T47D (cell line): Measurements from ENCODE around the gene CKAP4.

Source experiments
- DNase-seq, 2 experiments: peaks; one replicate each; pipeline versions ENCODE4 v3.0.0 to v3.0.0-alpha.2; 2011 to 2012; ENCODE audit warnings: low read depth in 1 of 2, low spot score in 1 of 2
- JUND ChIP-seq: IDR thresholded peaks from 2 replicates; pipeline ENCODE4 v1.6.1; 2012; ENCODE audit warnings: low read depth
- in situ Hi-C: cut with HindIII; loops from 2 replicates; pipeline ENCODE4 v1.10.0; 2016; ENCODE audit warnings: low sequenced_read_pairs, low pct_unique_long_range_greater_than_20kb

The CKAP4 gene

DNA sequence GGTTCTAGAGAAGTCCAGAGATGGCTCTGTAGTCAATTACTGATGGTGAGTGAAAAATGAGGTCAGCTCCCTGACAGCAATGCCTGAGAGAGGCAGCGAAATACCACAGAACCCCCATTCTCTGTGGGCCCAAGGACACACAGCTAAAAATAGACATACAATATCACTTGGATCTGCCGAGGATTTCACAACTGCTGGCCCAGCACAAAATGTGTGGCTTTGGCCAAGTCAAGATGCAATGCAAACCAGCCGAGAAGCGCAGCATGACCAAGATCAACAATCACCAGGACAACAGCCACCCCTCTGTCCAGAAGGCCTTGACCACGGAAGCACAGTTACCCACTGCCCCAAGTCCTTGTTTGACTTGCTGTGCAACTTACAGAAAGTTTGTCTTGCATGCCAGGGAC lies 52.2 kb downstream of the CKAP4 start:
- TF ChIP-seq JUND: no peak
- peak in 1 of 2 experiments; percentile 87 for DNase-seq
- in situ Hi-C loops: no loop called here

GRCh38 chr12:106194351-106194750 lies 53.5 kb downstream of the CKAP4 start:
- no peak for TF ChIP-seq JUND
- no peak for DNase-seq
- in situ Hi-C loops: no loop called here

- DNase-seq: no peak
- TF ChIP-seq JUND: no peak
- in situ Hi-C loops: no loop called here
Measured at GRCh38 chr12:106193394-106194215, 54.2 kb downstream of the CKAP4 start.

DNA sequence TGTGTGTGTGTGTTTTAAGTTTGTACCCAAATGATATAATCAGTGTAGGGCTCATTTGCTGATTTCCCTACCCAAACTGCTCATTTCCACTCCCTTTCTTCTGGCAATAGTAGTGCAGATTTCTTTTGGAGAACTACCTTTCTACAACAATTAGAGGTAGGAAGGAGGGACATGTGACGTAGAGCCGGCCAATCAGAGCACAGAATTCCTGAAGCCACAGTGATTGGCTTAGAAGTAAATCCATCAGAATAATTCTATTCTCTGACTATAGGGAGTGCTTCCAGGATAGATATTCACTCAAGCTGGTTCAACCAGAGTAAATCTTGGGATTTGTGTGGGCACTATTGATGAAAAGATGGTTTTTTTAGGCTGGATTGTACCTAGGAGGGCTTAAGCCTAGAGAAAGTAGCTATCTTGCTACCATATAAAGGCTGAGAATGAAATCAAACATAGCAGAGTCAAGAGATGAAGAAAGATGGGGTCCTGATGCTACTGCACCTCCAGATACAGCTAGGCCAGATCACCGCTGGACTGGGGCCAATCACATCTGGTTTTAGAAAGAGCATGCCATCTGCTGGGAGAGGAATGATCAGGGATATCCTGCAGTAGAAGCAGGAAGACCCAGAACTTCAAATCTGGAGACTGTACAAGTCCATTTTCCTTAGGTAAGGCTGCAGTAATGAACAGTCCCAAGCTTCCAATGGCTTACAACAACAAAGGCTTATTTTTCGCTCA lies 55.0 kb downstream of the CKAP4 start:
- in situ Hi-C loops: no loop called here
- TF ChIP-seq JUND: no peak
- peak in 1 of 2 experiments; percentile 15 for DNase-seq

DNA sequence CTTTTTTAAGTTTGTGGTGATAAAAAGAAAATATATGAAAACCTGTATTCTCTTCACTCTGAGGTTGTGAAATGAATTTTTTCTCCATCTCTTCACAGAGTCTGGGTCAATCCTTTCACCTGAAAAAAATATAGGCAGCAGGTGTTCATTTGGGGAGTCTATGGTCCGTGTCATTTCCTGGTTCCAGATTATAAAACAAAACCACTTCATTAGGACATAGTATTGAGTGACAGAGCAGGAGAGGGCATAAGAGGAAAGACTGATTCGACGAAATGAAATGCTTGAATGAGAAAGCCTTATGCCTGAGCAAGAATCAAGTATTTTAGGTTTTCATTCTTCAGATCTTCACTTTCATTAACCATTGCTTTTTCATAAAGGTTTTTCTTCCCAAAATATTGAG lies 57.2 kb downstream of the CKAP4 start:
- TF ChIP-seq JUND: no peak
- no peak for DNase-seq
- in situ Hi-C loops: no loop called here

GRCh38 chr12:106189341-106189740 lies 58.5 kb downstream of the CKAP4 start:
- TF ChIP-seq JUND: no peak
- in situ Hi-C loops: no loop called here
- DNase-seq: no peak

- DNase-seq: no peak
- in situ Hi-C loops: no loop called here
- no peak for TF ChIP-seq JUND
Measured at GRCh38 chr12:106188256-106188655, 59.6 kb downstream of the CKAP4 start.
